HL-60 (cell line): ENCODE data around the gene KRTAP12-2.

Experiments
- CTCF ChIP-seq: IDR thresholded peaks from one replicate; pipeline ENCODE4 v1.5.1; 2011; ENCODE audit warnings: low read length, control low read depth, inconsistent platforms; ENCODE audit not compliant: insufficient read depth
- GABPA ChIP-seq: IDR thresholded peaks from 2 replicates; pipeline ENCODE4 v1.6.1; 2012; ENCODE audit warnings: low read depth
- POLR2AphosphoS5 ChIP-seq: IDR thresholded peaks from 2 replicates; pipeline ENCODE4 v1.6.1; 2012; ENCODE audit warnings: low read depth

- TF ChIP-seq CTCF: no peak
- no peak for TF ChIP-seq GABPA
- no peak for TF ChIP-seq POLR2AphosphoS5
Observed at GRCh38 chr21:44653123-44653522, 13.6 kb downstream of the KRTAP12-2 start.
